Measurements from ENCODE around the gene NINJ1. TPM values are rescaled to one million over a fixed set of nuclear protein-coding genes. Genes with fewer than 3 reads are reported as not detected.

Gene NINJ1
- total and polyA plus RNA-seq, 2 donors (not counting 1 experiment from before 2014, with no cell fraction given): 8.3 to 13.2 TPM

DNA sequence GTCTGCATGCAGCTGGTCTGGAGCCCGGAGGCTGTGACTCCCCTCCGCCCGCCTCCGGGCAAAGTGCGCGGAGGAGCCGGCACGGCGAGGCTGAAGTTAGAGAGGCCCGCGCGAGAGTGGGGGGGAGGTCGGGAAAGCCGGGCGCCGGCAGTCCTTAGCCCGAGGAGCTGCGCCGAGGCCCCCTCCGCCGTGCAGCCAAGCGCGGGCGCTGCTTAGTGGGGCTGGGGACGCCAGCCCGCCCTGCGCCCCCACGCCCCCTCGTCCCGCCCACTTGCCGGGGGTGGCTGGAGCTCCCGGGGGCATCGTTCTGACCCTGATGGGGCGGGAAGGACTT is 403 bp downstream of the NINJ1 start:
- peaks cover 0 to 6% (median 3%) of the 10 kb centered on the region in 3 donors for H3K9me3 ChIP-seq (ENCODE audit: control extremely low read depth in 1 of 3, control insufficient read depth in 2 of 3, insufficient read depth in 1 of 3, low read length in 2 of 3)
- TF ChIP-seq, protein P1, sequence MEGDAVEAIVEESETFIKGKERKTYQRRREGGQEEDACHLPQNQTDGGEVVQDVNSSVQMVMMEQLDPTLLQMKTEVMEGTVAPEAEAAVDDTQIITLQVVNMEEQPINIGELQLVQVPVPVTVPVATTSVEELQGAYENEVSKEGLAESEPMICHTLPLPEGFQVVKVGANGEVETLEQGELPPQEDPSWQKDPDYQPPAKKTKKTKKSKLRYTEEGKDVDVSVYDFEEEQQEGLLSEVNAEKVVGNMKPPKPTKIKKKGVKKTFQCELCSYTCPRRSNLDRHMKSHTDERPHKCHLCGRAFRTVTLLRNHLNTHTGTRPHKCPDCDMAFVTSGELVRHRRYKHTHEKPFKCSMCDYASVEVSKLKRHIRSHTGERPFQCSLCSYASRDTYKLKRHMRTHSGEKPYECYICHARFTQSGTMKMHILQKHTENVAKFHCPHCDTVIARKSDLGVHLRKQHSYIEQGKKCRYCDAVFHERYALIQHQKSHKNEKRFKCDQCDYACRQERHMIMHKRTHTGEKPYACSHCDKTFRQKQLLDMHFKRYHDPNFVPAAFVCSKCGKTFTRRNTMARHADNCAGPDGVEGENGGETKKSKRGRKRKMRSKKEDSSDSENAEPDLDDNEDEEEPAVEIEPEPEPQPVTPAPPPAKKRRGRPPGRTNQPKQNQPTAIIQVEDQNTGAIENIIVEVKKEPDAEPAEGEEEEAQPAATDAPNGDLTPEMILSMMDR (IDR thresholded peaks at IDR 0.05): no peak
- no peak for TF ChIP-seq EZH2 (IDR thresholded peaks at IDR 0.05; ENCODE audit: borderline replicate concordance, insufficient read depth, low read depth, low read length, poor library complexity, severe bottlenecking)
- H3K4me1 Mint-ChIP-seq: peaks cover 42% of the 10 kb centered on the region
- intact Hi-C loops (cut with micrococcal nuclease): loop anchor here (1.0 to 10.0 kb wide), 4 partner anchors 13 to 431 kb away; partner anchors contain the start of gene SUSD3
- ChIA-PET POLR2A (interaction anchor here (0.7 to 1.1 kb wide), 2 partner anchors 69 to 170 kb away, joined by 3 to 5 read pairs; no protein-coding TSS in a partner anchor), CTCF (interaction anchor here (0.7 to 2.0 kb wide), 2 partner anchors 15 to 24 kb away, joined by 4 to 9 read pairs; no protein-coding TSS in a partner anchor)
- DNase-seq (no peak), ATAC-seq (ENCODE audit: low read depth) (no peak)
- H3K79me2 ChIP-seq (ENCODE audit: control insufficient read depth, insufficient read depth, low read length): peaks cover 19% of the 10 kb centered on the region
- H3K27ac ChIP-seq (ENCODE audit: low read length in 2 of 2): peak overlapping the region in 1 of 2 donors; percentile 76
- peak overlapping the region; percentile 84 for H3K9ac ChIP-seq (ENCODE audit: low read length)
- H3K4me3 Mint-ChIP-seq: peak overlapping the region; percentile 90
- WGBS (ENCODE audit: insufficient coverage): 0% methylated on average over 30 of the region's 34 CpGs
- H4K20me1 ChIP-seq (ENCODE audit: control insufficient read depth, insufficient read depth, low read length, poor library complexity, severe bottlenecking): peaks cover 12% of the 10 kb centered on the region
- H3K27ac Mint-ChIP-seq: peak overlapping the region; percentile 78
- H3K36me3 ChIP-seq (replicated peaks in 1 of 2; ENCODE audit: control extremely low read depth in 1 of 2, control insufficient read depth in 1 of 2, extremely low read depth in 1 of 2, insufficient read depth in 2 of 2, low read length in 1 of 2): no peaks in the 10 kb centered on the region
- peak overlapping the region; percentile 16 to 77 (median 67) for H3K4me3 ChIP-seq (ENCODE audit: control extremely low read depth in 1 of 5, extremely low read depth in 1 of 5, insufficient read depth in 1 of 5, low read depth in 2 of 5, low read length in 4 of 5)
- peaks cover 0 to 13% (median 0%) of the 10 kb centered on the region in 4 experiments for H3K27me3 ChIP-seq (replicated peaks in 1 of 4; ENCODE audit: control extremely low read depth in 1 of 4, control insufficient read depth in 3 of 4, insufficient read depth in 4 of 4, low read length in 3 of 4)
- H2AFZ ChIP-seq (ENCODE audit: insufficient read depth, low read depth, low read length, poor library complexity, severe bottlenecking): peak overlapping the region; percentile 65
- H3K4me1 ChIP-seq (ENCODE audit: control insufficient read depth in 2 of 2, insufficient read depth in 2 of 2, low read length in 2 of 2): peaks cover 25 to 33% of the 10 kb centered on the region in 2 donors
- no peaks in the 10 kb centered on the region for H3K27me3 Mint-ChIP-seq
- H3K4me2 ChIP-seq (replicated peaks; ENCODE audit: low read depth, low read length, poor library complexity, severe bottlenecking): peak overlapping the region; percentile 94
- H3K9me3 Mint-ChIP-seq (ENCODE audit: insufficient read depth): peaks cover 3% of the 10 kb centered on the region

DNA sequence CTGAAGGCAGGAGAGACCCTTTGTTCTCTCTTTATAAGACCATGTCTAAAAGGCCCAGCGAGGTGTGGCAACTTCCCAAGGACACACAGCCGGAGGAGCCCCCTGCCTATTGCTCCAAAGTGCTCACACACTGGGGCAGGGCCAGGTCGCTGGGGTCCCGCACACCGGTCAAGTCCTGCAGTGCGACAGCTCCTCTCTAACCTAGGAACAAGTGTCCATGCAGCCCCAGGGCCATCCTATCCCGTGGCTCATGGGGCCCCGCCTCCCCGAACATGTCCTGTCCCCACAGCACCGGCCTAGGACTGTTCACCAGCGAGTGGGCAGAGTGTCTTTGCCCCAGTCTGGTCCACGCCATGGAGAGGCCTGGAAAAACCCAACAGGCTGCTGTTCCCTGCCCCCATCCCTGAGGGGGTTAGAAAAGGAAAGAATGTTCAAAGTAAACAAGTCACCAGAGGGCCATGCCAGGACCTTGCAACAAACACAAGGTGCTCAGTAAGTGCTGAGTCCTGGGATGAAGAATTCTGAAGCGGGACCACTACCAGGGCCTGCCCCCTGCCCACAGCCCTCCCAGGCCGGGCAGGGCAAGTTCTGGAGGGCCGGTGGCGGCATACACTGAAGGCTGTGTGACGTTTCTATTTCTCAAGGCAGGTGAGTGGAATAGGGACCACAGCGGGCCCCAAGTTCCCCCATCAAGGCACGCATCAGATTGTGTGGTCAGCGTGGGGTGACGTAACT is 938 bp downstream of the NINJ1 start:
- H3K27ac ChIP-seq (ENCODE audit: low read length in 2 of 2): peak overlapping the region in 1 of 2 donors; percentile 76
- Mint-ChIP-seq H3K27ac (peak overlapping the region; percentile 78), H3K4me1 (peaks cover 41% of the 10 kb centered on the region), H3K27me3 (no peaks in the 10 kb centered on the region), H3K9me3 (ENCODE audit: insufficient read depth) (no peaks in the 10 kb centered on the region), H3K4me3 (peak overlapping the region; percentile 90)
- ChIA-PET POLR2A (interaction anchor here (1.1 kb wide), 1 partner anchor 69 kb away, joined by 5 read pairs; no protein-coding TSS in a partner anchor), CTCF (interaction anchor here (0.7 to 2.0 kb wide), 2 partner anchors 15 to 24 kb away, joined by 4 to 9 read pairs; no protein-coding TSS in a partner anchor)
- H3K27me3 ChIP-seq (replicated peaks in 1 of 4; ENCODE audit: control extremely low read depth in 1 of 4, control insufficient read depth in 3 of 4, insufficient read depth in 4 of 4, low read length in 3 of 4): peaks cover 0 to 13% (median 0%) of the 10 kb centered on the region in 4 experiments
- peak overlapping the region; percentile 16 to 77 (median 67) for H3K4me3 ChIP-seq (ENCODE audit: control extremely low read depth in 1 of 5, extremely low read depth in 1 of 5, insufficient read depth in 1 of 5, low read depth in 2 of 5, low read length in 4 of 5)
- intact Hi-C loops (cut with micrococcal nuclease): loop anchor here (10.0 kb wide), 1 partner anchor 432 kb away; no protein-coding TSS in a partner anchor
- DNase-seq (peak; percentile 80), ATAC-seq (ENCODE audit: low read depth) (peak; percentile 18)
- no peaks in the 10 kb centered on the region for H3K36me3 ChIP-seq (replicated peaks in 1 of 2; ENCODE audit: control extremely low read depth in 1 of 2, control insufficient read depth in 1 of 2, extremely low read depth in 1 of 2, insufficient read depth in 2 of 2, low read length in 1 of 2)
- H3K9me3 ChIP-seq (ENCODE audit: control extremely low read depth in 1 of 3, control insufficient read depth in 2 of 3, insufficient read depth in 1 of 3, low read length in 2 of 3): peaks cover 0 to under 1% (median 0%) of the 10 kb centered on the region in 3 donors
- peaks cover 20 to 29% of the 10 kb centered on the region in 2 donors for H3K4me1 ChIP-seq (ENCODE audit: control insufficient read depth in 2 of 2, insufficient read depth in 2 of 2, low read length in 2 of 2)
- peaks cover 19% of the 10 kb centered on the region for H3K79me2 ChIP-seq (ENCODE audit: control insufficient read depth, insufficient read depth, low read length)
- 47% methylated on average over 19 of the region's 21 CpGs for WGBS (ENCODE audit: insufficient coverage)
- peak overlapping the region; percentile 84 for H3K9ac ChIP-seq (ENCODE audit: low read length)
- peak overlapping the region; percentile 94 for H3K4me2 ChIP-seq (replicated peaks; ENCODE audit: low read depth, low read length, poor library complexity, severe bottlenecking)
- H2AFZ ChIP-seq (ENCODE audit: insufficient read depth, low read depth, low read length, poor library complexity, severe bottlenecking): peak overlapping the region; percentile 65
- peaks cover 12% of the 10 kb centered on the region for H4K20me1 ChIP-seq (ENCODE audit: control insufficient read depth, insufficient read depth, low read length, poor library complexity, severe bottlenecking)
- TF ChIP-seq EZH2 (IDR thresholded peaks at IDR 0.05; ENCODE audit: borderline replicate concordance, insufficient read depth, low read depth, low read length, poor library complexity, severe bottlenecking): no peak
- TF ChIP-seq, protein P1 (IDR thresholded peaks at IDR 0.05): no peak
